Hematopoietic multipotent progenitor cell treated with erythropoietin and hydrocortisone succinate and interleukin-3 and kit ligand, for 15 days (in vitro differentiated cells): ENCODE results near the gene BANP.
"Not testable (repeated sequence)": the region's sequence is repeated elsewhere in the genome, so short reads cannot be mapped to it uniquely, and the experiment has no call there.

ENCODE experiments used
- DNase-seq: peaks from one replicate; pipeline ENCODE4 v3.0.0-alpha.2; 2015; ENCODE audit warnings: low spot score

BANP gene

DNA sequence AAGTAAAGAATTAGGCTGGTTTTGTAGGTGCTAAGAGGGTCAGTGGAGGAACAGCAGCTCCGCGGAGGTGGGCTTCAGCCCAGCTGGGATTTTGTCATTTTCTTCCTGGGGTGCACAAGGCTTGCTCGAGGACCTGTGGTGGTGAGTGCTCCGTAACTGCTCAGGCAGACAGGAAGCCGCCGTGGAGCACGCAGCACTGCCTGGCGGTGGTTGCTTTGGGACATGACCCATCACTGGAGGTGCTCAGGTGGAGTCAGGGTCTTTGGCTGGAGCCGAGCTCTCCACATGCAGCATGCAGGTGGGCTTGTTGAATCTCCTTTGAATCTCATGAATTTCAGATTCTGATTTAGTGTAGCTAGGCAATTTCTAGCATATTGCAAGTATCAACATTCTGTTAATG is 79.7 kb downstream of the BANP start:
- not testable (repeated sequence) for DNase-seq

DNA sequence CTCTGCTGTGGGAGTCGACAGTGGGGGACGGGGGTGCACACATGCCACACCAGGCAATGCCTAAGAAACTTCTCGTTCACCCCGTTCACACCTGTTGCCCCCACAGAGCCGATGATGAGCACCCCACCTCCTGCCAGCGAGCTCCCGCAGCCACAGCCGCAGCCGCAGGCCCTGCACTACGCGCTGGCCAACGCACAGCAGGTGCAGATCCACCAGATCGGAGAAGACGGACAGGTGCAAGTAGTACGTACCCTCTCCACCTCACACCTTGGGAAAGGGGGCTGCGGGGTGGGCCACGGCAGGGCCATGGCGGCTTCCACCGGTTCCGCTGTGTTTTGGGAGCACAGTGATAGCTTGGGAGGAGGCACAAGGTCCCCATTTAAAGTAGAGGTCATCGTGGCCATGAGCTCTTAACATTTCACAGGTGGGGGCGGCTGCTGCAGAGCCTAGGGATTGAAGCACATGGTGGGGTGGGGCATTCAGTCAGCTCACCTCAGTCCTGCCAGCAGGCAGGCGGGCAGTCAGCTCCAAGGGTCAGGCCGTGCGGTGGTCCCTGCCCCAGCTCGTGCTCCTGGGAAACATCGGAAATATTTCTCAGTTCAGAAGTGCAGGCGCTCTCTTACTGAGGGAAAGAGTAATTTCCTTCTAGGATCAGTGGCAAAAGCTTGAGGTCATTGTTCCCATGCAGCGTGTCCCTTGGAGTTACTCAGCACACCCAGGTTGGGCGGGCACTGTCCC is 81.9 kb downstream of the BANP start:
- DNase-seq: not testable (repeated sequence)

DNA sequence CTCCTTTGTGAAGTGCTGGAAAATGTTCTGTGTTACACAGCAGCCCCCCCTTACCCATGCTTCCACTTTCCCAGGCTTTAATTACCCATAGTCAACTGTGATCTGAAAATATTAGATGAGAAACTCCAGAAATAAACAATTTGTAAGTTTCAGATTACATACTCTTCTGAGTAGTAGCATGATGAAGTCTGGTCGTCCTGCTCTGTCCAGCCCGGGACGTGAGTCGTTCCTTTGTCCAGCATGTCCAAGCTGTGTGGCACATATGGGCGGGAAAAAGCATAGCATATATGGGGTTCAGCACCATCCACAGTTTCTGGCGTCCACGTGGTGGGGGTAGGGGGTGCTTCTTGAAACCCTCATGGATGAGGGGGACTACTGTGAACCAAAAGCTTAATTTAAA is 83.5 kb downstream of the BANP start:
- no peak for DNase-seq

DNA sequence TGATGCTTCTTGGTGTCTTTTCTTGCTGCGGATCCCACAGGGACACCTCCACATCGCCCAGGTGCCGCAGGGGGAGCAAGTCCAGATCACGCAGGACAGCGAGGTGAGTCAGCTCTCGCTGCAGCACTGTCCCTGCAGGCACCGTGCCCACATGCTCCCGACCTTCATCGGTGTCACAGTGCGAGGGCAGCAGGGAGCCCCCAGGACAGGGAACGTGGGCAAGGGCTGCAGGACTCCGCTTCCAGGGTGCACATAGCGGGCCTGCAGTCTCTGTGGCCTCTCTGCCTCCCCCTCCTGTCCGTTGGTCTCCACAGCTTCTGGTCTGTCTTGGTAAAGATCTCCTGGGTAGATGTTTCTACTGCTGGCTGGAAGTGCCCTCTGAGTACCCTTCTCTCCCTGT is 84.1 kb downstream of the BANP start:
- DNase-seq: no peak

DNA sequence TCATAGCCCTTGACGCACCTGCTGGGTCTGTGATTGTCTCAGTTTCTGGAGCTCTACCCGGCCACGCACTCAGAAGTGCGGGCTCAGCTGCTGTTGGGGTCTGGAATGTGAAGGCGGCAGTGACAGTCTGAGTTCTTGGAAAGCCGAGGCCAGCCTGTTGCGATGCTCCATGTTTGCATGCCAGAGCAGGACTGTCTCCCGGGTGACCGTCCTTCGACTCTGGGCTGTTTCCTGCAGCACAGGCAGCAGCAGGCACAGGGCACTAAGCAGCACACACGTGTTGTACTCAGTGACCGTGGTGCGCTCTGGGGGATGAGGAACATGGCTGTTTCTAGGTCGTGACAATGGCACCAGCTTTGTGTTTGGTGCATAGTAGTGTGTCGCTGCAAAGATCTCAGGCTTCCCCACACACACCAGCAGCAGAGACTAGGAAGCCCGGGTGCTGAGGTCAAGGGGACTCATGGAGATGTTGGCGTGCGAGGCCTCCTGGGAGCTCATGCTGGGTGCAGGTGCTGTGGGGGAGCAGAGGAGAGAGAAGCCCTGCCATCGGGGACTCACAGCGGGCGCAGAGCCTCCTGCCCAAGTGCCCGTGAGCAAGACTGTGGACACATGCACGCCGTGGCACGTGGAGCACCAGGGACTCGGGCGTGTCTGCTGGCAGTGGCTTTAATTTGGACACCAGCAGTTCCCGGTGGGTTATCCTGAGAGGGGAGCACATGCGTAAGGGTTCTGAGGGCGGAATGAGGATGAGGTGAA is 84.8 kb downstream of the BANP start:
- not testable (repeated sequence) for DNase-seq

DNA sequence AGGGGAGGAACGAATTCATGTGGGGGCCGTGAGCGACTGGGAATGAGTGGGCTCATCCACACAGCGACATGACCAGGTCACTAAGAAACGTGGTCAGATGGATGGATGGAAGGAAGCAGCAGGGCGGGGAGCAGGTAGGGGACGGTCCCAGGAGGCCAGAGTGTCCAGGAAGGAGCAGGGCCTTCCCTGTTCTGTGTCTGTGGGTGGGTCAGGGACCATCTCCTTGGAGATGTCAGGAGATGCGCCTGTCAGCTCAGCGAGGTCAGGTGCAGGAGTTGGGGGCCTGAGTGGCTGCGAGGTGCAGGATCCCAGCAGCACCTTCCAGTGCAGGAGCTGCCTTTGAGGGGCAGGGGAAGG is 85.4 kb downstream of the BANP start:
- not testable (repeated sequence) for DNase-seq

DNA sequence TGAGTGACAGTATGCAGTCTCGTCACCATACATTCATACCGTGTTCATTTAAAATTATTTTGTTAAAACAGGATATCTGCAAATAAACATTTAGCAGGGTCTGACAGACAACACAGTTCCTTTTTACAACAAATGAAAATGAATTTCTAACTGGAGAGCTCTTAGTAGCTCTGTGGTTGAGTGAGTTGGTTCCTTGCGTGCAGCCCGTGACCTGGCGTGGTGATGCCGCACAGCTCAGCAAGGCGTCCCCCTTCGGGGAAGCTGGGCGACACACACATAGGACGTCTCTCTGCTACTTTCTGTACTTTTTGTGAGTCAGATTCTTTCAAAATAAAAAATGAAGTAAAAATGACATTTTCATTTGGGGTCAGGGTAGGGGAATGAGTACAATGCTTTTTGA is 86.1 kb downstream of the BANP start:
- not testable (repeated sequence) for DNase-seq

DNA sequence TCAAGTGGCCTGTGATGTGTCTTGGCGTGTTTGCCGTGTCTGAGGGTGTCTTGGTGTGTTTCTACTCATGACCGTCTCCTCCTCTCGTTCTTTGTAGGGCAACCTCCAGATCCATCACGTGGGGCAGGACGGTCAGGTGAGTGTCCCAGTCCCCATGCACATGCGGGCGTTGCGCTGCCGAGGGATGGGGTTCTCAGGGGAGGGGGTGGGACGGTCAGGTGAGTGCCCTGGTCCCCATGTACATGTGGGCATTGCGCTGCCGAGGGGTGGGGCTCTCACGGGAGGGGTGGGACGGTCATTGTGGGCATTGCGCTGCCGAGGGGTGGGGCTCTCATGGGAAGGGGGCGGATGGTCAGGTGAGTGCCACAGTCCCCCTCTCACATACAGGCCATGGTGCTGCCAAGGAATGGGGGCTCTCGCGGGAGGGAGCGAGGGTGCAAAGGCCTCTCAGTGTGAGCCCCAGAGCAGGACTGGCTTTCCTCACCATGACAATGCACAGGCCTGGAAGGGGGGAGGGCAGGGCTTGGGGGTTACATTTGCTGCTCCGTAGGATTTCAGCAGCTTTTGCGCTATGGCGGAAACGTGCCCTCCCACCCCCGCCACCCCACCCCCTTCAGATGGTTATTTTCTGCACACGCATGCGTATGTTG is 86.8 kb downstream of the BANP start:
- not testable (repeated sequence) for DNase-seq

DNA sequence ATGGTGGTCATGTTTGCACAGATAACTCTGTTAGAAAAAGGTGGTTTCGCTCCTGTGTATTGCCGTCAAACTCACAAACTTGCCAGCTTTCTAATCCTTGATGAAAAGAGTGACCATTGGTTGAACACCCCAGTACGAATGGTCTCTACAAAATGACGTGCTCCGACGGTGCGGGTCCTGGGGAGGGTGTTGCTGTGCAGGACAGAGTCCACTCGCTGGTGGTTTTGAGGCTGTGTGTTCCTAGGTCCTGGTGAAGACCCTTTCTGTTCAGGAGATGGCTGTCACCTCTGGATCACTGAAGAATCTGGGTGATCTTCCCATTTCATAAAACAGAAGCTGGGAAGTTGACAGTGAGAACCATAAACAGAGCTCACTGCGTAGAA is 87.3 kb downstream of the BANP start:
- not testable (repeated sequence) for DNase-seq

DNA sequence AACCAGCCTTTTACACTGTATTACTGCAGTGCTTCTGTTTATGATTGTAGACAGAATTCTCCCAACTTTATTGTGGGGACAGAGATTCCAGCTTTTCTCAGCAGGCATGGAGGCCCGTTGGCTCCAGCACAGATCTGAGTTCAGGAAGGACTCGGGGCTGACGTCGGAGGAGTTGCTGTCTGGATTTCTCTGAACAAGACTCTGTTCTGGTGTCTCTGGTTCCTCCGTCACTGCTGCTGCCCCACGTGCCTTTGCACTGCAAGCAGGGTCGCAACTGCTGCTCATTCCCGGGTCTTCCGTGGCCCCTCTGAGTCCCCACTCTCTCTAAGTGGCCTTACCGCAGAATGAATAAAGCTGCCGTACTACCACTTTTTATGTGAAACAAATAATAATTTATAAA is 88.4 kb downstream of the BANP start:
- DNase-seq: no peak

DNA sequence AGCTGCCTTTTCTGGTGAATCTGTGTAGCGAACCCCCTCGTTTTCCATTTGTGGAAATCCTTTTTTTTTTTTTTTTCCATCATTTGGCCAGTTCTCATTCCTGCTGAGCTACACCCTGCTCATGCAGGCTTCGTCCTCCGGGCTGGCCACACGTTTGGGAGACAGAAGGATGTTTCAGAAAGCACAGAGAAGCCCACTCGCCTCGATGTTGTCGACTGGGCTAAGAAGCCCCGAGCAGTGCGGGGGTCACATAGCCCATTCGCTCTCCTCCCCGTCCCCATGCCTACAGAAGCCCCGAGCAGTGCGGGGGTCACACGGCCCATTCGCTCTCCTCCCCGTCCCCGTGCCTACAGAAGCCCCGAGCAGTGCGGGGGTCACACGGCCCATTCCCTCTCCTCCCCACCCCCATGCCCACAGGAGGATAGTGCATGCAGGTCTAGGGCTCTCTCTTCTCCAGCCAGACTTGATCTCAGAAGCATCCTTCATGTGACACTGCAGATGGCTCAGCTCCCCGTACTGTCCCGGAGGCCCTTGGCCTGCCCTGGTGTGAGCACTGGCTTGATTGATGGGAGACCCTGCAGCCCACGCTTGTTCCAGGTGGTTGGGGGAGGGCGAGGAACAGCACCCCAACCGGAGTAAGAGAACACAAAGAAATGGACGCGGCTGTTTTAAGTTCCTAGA is 89.1 kb downstream of the BANP start:
- DNase-seq: not testable (repeated sequence)

DNA sequence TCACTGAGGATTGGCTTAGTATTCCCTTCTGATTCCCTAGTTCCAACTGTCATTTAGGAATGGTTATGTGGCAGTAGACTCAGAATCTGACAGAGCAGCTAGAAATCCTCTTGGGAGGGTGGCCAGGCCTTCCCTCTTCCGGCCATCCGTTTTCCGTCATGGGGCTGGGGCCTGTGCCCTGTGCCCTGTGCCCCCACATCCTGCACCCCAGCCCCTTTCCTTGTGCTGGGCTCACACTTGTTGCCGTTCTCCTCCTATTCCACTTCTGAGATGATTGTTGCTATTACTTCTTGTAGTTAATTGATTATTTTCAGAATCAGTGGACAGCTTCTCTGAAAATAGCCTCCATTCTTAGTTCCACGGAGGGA is 89.6 kb downstream of the BANP start:
- DNase-seq: not testable (repeated sequence)

DNA sequence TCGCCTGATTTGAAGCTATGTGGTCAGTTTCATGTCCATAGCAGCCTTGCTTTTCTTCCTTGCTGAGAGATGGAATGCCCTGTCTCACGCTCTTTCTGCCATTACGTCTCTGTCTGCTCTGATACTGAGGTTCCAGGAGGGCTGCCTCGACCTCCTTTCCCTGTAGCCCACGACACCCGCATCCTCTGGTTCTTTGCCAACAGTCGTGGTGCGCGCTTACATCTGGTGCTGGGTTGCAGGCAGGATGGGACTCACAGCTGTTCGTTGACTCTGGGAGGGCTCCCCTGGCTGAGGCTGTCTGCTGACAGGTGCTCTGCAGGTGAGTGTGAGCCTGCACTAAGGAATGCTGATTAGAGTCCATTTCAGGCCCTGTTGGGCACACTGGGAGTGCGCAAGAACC is 90.3 kb downstream of the BANP start:
- DNase-seq: not testable (repeated sequence)

DNA sequence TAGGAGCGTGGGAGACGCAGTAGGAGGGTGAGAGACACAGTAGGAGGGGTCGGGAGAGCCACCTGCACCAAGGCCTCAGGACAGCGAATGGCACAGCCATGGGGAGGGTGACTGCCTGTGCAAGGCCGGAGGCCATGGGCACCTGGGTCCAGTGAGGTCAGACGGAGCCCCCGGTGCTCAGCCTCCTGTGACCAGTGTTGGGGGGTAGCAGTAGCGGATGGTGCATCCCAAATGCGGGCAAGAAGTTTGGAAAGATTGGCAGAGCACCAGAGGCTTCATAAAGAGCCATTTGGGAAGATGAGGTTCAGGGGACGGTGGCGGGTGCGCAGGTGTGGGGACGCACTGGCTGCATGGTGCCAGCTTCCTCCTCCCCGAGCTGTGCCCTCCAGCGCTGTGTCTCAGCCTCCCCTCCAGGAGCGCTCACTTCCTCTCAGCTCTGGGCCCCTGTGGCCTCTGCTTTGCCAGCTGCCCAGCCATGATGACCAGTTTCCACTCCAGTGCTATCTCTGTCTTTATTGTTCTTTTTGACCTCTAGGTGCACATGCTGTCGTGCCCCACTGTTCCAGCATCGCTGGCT is 90.8 kb downstream of the BANP start:
- DNase-seq: not testable (repeated sequence)

DNA sequence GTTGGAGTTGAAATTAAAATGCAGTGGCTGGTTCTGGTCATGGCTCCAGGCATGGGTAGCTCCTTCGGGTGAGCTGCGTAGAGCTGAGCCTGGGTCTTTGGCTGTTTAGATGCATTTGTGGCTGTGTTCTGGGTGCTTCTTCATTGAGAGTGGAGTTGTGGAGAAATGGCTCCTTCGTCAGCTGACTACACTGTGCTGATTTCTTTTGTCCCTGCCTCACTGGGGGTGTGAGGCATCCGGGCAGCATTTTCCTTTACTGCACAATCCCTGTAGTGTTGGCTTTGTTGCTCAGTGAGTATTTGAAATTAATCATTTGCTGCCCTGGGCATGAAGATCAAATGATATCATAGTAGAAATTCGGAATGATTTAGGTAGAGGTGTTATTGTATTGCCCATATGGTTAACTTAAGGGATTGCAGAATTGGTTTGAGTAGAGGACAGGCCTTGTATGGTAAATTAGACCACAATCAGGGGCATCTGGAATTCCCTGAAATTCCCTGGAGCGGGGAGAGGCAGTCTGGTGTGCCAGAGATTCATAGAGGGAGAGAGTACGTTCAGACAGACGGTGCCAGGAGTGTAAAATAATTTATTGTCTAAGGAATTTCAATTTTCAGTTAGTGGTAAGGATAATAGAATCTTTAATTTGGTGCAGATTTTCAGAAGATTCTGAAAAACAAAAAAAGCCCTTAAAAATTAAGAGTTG is 92.1 kb downstream of the BANP start:
- not testable (repeated sequence) for DNase-seq

DNA sequence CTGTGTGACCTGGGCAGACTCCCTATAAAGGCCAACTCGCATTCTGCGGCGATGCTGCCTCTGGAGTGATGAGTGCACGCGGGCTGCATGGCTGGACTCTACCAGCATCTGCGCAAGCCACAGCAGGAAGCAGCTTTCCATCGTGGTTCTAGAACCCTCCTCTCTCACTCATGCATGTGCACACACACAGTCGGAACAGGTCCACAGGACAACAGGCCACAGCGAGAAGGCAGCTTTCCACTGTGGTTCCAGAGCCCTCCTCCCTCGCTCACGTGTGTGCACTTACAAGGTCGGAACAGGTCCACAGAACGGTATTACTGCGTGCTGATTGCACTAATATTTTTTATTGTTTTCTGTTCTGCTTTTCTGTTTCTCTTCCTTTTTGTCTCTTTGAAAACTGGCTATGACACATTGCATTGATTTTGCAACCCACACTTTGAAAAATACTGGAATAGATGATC is 92.9 kb downstream of the BANP start:
- not testable (repeated sequence) for DNase-seq

DNA sequence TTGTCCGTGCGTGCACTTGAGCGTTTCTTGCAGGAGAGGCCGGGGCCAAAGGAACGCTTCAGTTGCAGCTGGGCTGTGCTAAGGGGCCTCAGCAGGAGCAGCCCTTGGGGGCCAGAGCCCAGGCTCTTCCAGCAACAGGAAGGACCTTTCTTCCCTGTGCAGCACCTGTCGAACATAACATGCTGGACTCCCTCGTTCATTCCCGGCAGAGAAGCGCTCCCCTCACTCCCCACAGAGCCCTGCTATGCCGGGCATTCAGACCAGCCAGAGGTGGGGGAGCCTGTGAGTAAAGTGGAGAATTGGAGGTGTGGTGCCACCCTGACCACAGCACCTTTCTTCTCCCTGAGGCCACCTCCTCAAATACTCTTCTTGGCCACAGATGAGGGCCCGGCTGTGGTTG is 94.1 kb downstream of the BANP start:
- not testable (repeated sequence) for DNase-seq

DNA sequence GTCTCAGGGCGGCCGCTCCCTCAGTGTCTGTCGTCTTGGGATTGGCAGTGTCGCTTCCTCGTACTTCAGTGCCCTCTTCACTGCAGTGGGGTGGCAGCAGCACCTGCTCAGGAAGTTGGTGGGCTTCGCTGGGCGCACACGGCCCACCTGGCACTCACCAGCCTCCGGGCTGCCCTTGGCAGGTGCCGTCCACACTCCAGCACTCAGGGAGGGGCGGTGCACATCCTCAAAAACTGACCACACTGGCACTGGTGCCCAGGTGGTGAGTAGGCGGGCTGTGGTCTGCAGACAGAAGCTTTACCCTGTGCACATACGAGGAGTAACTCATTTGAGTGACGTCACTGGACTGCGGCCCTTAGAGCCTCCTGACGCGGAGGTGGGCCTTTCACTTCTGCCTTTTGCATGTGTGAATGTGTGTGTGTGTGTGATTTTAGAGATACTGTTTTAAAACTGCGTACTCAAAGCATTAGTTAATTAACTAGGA is 94.6 kb downstream of the BANP start:
- DNase-seq: no peak

DNA sequence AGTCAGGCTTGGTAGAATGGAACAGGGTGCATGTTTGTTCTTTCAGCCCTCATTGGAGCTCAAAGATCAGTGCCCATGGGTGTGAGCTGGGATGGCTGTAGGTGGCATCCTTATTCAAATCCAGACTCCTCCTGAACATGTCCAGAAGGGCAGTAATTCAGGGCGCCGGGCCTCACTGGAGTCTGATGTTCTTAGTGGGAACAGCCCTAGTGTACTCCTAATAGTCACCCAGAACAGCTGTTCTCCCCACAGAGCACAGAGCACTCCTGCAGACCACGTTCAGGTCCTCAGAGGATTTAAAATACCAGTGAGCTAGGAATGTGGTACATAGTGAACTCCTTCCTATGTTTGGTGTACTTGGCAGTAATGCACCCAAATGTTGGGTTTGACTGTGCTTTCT is 96.2 kb downstream of the BANP start:
- DNase-seq: no peak

DNA sequence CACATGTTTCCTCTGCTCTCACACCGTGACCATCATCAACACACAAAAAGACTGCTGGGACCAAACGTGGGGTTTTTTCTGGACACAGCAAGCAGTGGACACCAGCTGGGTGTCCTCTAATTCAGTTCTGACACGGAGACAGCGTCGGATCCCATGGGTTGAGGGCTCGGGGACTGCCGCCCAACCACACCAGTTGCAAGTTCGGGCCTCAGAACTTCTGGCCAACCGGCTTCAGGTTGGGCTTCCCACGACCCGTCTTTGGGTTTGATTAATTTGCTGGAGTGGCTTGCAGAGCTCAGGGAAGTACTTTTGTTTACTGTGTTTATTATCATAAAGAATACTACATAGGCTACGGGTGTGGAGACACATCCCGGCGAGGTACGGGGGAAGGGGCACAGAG is 97.8 kb downstream of the BANP start:
- DNase-seq: no peak
